Keratinocyte (primary cell): Measurements from ENCODE around the gene NPNT. TPM values are rescaled to one million over a fixed set of nuclear protein-coding genes. Genes with fewer than 3 reads are reported as not detected.

Source experiments
- DNase-seq: peaks from one replicate; pipeline ENCODE4 v3.0.0-alpha.2; 2011; ENCODE audit warnings: low read depth, missing footprints, low spot score
- FAIRE-seq: peaks from 2 replicates; lab custom pipeline; 2011; peaks lifted over from hg19 to GRCh38; lab: Jason Lieb, UNC
- H2AFZ ChIP-seq: 2 replicates; pipeline ENCODE4 v1.6.0; 2012; ENCODE audit warnings: low read length, control low read depth, inconsistent platforms; ENCODE audit not compliant: control insufficient read depth
- H3K27ac ChIP-seq: 2 replicates; pipeline ENCODE4 v1.5.1; 2011; ENCODE audit warnings: low read length; ENCODE audit not compliant: control insufficient read depth, insufficient read depth
- H3K27me3 ChIP-seq: 3 replicates; pipeline ENCODE4 v1.6.0; 2011; ENCODE audit warnings: low read length; ENCODE audit not compliant: control insufficient read depth, insufficient read depth; ENCODE audit errors: extremely low read depth
- H3K36me3 ChIP-seq, 2 experiments: 2 replicates in 1 of 2; 3 replicates in 1 of 2; pipeline ENCODE4 v1.5.1; 2011; ENCODE audit warnings: low read length in 2 of 2, mild to moderate bottlenecking in 1 of 2; ENCODE audit not compliant: control insufficient read depth in 2 of 2, insufficient read depth in 2 of 2; ENCODE audit errors: extremely low read depth in 1 of 2
- H3K4me1 ChIP-seq: 3 replicates; pipeline ENCODE4 v1.5.1; 2011; ENCODE audit warnings: low read length; ENCODE audit not compliant: control insufficient read depth, insufficient read depth; ENCODE audit errors: extremely low read depth
- H3K4me2 ChIP-seq: 3 replicates; pipeline ENCODE4 v1.6.0; 2011; ENCODE audit warnings: low read depth, low read length; ENCODE audit not compliant: control insufficient read depth, insufficient read depth; ENCODE audit errors: extremely low read depth
- H3K4me3 ChIP-seq, 3 experiments: fragments of 200-600 bp in 1 of 3; sonication (generic) in 1 of 3; 2 replicates in 2 of 3; 3 replicates in 1 of 3; pipeline ENCODE4 v1.5.1; 2011 to 2016; ENCODE audit warnings: low read length in 3 of 3, mild to moderate bottlenecking in 3 of 3, control low read depth in 2 of 3, inconsistent platforms in 1 of 3, low read depth in 1 of 3, mixed read lengths in 1 of 3, mixed run types in 1 of 3, moderate library complexity in 1 of 3; ENCODE audit not compliant: control insufficient read depth in 2 of 3, insufficient read depth in 2 of 3; ENCODE audit errors: extremely low read depth in 1 of 3
- H3K79me2 ChIP-seq: 2 replicates; pipeline ENCODE4 v1.6.0; 2012; ENCODE audit warnings: low read length; ENCODE audit not compliant: control insufficient read depth, insufficient read depth
- H3K9ac ChIP-seq: 3 replicates; pipeline ENCODE4 v1.6.0; 2011; ENCODE audit warnings: low read length; ENCODE audit not compliant: control insufficient read depth, insufficient read depth; ENCODE audit errors: extremely low read depth
- H3K9me1 ChIP-seq: 3 replicates; pipeline ENCODE4 v1.6.0; 2011; ENCODE audit warnings: low read length; ENCODE audit not compliant: control insufficient read depth, insufficient read depth; ENCODE audit errors: extremely low read depth
- H3K9me3 ChIP-seq: 2 replicates; pipeline ENCODE4 v1.5.1; 2012; ENCODE audit warnings: low read depth, low read length; ENCODE audit not compliant: control insufficient read depth
- H4K20me1 ChIP-seq: 3 replicates; pipeline ENCODE4 v1.6.0; 2011; ENCODE audit warnings: low read length; ENCODE audit not compliant: control insufficient read depth, insufficient read depth; ENCODE audit errors: extremely low read depth
- EZH2 ChIP-seq: IDR thresholded peaks from one replicate; pipeline ENCODE4 v1.6.1; 2012; ENCODE audit warnings: inconsistent platforms, mild to moderate bottlenecking, low read length, moderate library complexity
- dilution Hi-C: fragments of 300-500 bp; cut with MboI; formaldehyde crosslinking; loops from one replicate; pipeline ENCODE4 v1.7.0; 2020; ENCODE audit warnings: low sequenced_read_pairs; ENCODE audit not compliant: extremely low pct_ligation_motif_present
- polyA plus RNA-seq, 5 experiments: library from polyadenylated mRNA; depleted of rRNA in 3 of 5; stranded (reverse) in 3 of 5; stranded (forward) in 1 of 5; unstranded in 1 of 5; fragments of >200 nt; gene quantifications; 1 replicate in 1 of 5; 2 replicates in 3 of 5; 3 replicates in 1 of 5; pipeline versions ENCODE4 v1.2.1 to v1.2.3, GENCODE V29; 2011 to 2012; ENCODE audit warnings: missing spikeins in 2 of 5, low read depth in 1 of 5, low replicate concordance in 1 of 5
- TF ChIP-seq, protein P1 (sequence below), 3 experiments: IDR thresholded peaks in 1 of 3; conservative IDR thresholded peaks in 1 of 3; optimal IDR thresholded peaks in 1 of 3; 2 replicates in 2 of 3; 3 replicates in 1 of 3; pipeline versions ENCODE3 to v1.5.1; 2011; ENCODE audit warnings: low read length in 3 of 3, mild to moderate bottlenecking in 3 of 3, moderate library complexity in 2 of 3, control low read depth in 1 of 3, inconsistent platforms in 1 of 3; ENCODE audit not compliant: insufficient read depth in 2 of 3; ENCODE audit errors: extremely low read depth in 1 of 3

NPNT gene
- polyA plus RNA-seq, 1 donor (not counting 4 experiments of a cell fraction or from before 2014, with no cell fraction given) = 0.46 TPM

DNA sequence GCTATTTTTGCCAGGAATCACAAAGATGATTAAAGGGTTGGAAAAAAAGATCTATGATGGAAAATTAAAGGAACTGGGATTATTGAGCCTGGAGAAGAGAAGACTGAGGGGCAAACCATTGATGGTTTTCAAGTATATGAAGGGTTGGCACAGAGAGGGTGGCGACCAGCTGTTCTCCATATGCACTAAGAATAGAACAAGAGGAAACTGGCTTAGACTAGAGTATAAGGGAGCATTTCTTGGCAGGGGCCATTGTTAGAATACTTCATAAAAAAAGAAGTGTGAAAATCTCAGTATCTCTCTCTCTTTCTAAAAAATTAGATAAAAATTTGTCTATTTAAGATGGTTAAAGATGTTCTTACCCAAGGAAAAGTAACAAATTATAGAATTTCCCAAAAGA lies 75.1 kb downstream of the NPNT start:
- H3K4me1 ChIP-seq = peaks cover 10% of the 10 kb centered on the region
- no peaks in the 10 kb centered on the region for H3K27me3 ChIP-seq
- no peak for FAIRE-seq
- no peaks in the 10 kb centered on the region for H3K9me3 ChIP-seq
- no peaks in the 10 kb centered on the region for H3K36me3 ChIP-seq
- H3K9me1 ChIP-seq = no peaks in the 10 kb centered on the region
- no peak overlapping the region for H3K4me3 ChIP-seq
- no peaks in the 10 kb centered on the region for H3K79me2 ChIP-seq
- no peaks in the 10 kb centered on the region for H4K20me1 ChIP-seq
- no peak overlapping the region for H3K9ac ChIP-seq
- H3K27ac ChIP-seq = no peak overlapping the region
- DNase-seq = no peak
- dilution Hi-C loops = no loop called here
- no peak overlapping the region for H2AFZ ChIP-seq
- no peak for TF ChIP-seq EZH2
- TF ChIP-seq, protein P1, sequence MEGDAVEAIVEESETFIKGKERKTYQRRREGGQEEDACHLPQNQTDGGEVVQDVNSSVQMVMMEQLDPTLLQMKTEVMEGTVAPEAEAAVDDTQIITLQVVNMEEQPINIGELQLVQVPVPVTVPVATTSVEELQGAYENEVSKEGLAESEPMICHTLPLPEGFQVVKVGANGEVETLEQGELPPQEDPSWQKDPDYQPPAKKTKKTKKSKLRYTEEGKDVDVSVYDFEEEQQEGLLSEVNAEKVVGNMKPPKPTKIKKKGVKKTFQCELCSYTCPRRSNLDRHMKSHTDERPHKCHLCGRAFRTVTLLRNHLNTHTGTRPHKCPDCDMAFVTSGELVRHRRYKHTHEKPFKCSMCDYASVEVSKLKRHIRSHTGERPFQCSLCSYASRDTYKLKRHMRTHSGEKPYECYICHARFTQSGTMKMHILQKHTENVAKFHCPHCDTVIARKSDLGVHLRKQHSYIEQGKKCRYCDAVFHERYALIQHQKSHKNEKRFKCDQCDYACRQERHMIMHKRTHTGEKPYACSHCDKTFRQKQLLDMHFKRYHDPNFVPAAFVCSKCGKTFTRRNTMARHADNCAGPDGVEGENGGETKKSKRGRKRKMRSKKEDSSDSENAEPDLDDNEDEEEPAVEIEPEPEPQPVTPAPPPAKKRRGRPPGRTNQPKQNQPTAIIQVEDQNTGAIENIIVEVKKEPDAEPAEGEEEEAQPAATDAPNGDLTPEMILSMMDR (optimal IDR thresholded peaks at IDR 0.05 in 1 of 3, IDR thresholded peaks at IDR 0.05 in 1 of 3, conservative IDR thresholded peaks at IDR 0.05 in 1 of 3; ENCODE audit: extremely low read depth in 1 of 3, insufficient read depth in 2 of 3, low read length in 3 of 3) = no peak
- H3K4me2 ChIP-seq = no peak overlapping the region

DNA sequence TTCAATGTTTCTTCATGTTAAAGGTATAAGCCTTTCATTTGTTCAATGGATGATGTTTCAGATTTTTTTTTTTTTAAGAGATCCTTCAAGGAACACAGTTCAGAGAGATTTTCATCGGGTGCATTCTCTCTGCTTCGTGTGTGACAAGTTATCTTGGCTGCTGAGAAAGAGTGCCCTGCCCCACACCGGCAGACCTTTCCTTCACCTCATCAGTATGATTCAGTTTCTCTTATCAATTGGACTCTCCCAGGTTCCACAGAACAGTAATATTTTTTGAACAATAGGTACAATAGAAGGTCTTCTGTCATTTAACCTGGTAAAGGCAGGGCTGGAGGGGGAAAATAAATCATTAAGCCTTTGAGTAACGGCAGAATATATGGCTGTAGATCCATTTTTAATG lies 75.8 kb downstream of the NPNT start:
- FAIRE-seq (no peak), DNase-seq (no peak)
- H3K27me3 ChIP-seq = no peaks in the 10 kb centered on the region
- H2AFZ ChIP-seq = no peak overlapping the region
- H3K79me2 ChIP-seq = no peaks in the 10 kb centered on the region
- TF ChIP-seq, protein P1 (optimal IDR thresholded peaks at IDR 0.05 in 1 of 3, IDR thresholded peaks at IDR 0.05 in 1 of 3, conservative IDR thresholded peaks at IDR 0.05 in 1 of 3; ENCODE audit: extremely low read depth in 1 of 3, insufficient read depth in 2 of 3, low read length in 3 of 3) = no peak
- no peak for TF ChIP-seq EZH2
- no peak overlapping the region for H3K9ac ChIP-seq
- H3K27ac ChIP-seq = no peak overlapping the region
- H3K9me1 ChIP-seq = no peaks in the 10 kb centered on the region
- H3K36me3 ChIP-seq = no peaks in the 10 kb centered on the region
- H4K20me1 ChIP-seq = no peaks in the 10 kb centered on the region
- H3K4me3 ChIP-seq = no peak overlapping the region
- H3K4me2 ChIP-seq = no peak overlapping the region
- H3K4me1 ChIP-seq = peaks cover 3% of the 10 kb centered on the region
- dilution Hi-C loops = no loop called here
- H3K9me3 ChIP-seq = no peaks in the 10 kb centered on the region
